ENCODE data around the gene PPP4R1.

- TF ChIP-seq GATA3 (IDR thresholded peaks at IDR 0.05; ENCODE audit: low read depth, low read length) = no peak
- no peak for TF ChIP-seq GATA2 (IDR thresholded peaks at IDR 0.05; ENCODE audit: low read depth, low read length)
Observed at GRCh38 chr18:9552191-9552590, 62.2 kb downstream of the PPP4R1 start.

Data from SH-SY5Y (cell line).